Fibroblast of peridontal ligament (primary cell): ENCODE measurements around the gene KLHL26.

ENCODE experiments used
- DNase-seq: peaks from one replicate; pipeline ENCODE4 v3.0.0-alpha.2; 2010; ENCODE audit errors: extremely low read depth

The KLHL26 gene

DNA sequence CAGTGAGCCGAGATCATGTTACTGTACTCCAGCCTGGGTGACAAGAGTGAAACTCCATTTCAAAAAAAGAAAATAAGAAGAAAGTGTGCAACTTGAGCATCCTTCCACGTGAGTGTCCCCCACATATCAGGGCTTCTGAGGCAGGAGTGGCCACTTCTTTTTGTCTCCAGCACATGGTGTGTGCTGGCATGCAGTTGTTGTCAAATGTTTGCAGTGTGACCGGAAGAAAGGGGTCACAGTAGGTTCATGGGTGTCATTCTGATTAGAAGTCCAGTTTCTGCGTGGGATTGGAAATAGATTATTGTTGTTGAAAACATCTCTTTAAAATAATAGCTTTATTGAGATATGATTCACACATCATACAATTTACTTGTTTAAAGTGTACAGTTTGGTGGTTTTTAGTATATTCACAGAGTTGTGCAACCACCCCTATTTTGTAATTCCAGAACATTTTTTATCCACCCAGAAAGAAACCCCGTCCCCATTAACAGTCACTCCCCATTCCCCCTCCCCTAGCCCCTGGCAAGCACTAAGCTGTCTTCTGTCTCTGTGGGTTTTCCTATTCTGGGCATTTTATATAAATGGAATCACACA is 48.9 kb downstream of the KLHL26 start:
- DNase-seq: peak; percentile 44

DNA sequence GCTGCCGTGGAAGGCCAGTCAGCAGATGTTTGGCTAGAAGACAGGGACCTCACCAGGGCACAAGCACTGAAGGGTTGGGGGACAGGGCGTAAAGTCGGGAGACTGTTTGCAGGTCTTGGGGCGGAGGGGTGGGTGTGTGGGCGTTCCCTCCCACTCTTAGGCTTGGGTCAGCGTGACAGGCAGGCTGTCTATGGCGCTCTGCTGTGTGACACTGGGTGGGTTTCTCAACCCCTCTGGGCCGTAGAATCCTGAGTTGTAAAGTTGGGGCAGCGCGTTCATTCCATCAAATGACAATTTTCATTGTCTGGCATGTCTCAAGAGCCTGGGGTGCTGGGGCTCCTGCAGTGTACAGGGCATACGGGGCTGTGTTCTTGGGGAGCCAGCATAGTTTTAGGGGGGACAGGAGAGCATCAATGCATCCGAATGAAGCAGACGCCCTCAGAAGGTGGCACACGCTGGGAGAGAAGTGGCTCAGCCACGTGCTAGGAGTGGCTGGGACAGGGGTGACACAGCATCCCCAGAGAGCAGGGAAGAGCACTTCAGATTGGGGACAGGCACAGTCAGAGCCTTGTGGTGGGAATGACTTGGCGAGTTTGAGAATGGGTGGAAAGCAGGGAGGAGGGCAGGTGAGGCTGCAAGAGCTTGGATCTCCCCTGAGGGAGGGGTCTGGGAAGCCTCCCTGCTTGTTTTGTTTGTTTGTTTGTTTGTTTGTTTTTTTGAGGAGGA is 51.1 kb downstream of the KLHL26 start:
- no peak for DNase-seq

DNA sequence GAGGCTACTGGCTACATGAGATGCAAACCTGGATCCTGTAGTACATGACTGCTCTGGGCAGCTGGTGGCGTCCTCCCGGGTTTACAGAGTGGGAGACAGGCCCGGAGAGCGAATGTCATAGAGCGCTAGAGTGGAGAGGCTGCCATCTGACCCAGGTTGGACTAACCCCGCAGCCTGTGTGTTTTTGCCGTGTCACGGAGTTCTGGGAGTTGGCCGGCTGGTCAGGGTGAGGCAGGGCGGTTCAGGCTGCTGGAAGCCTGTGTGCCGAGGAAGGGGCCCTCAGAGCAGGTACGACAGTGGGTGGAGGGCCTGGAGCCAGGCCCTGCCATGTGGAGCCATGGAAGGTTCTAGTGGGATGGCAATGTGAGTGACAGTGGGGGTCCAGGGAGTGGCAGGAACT is 59.2 kb downstream of the KLHL26 start:
- no peak for DNase-seq

DNA sequence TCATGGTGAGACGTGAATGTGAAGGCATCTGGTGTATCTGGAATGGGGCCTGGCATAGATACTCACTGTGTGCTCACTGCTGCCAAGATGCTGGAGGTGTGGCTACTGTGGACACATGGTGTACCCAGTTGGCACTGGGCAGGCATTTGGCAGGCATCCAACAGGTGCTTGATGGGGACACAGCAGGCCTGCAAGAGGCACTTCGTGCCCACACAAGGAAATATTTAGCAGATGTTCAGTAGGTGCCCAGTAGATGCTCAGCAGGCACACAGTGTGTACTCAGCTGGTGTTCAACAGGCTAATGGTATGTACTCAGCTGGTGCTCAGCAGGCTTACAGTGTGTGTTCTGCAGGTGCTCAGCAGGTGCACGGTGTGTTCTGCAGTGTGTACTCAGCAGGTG is 60.9 kb downstream of the KLHL26 start:
- no peak for DNase-seq

DNA sequence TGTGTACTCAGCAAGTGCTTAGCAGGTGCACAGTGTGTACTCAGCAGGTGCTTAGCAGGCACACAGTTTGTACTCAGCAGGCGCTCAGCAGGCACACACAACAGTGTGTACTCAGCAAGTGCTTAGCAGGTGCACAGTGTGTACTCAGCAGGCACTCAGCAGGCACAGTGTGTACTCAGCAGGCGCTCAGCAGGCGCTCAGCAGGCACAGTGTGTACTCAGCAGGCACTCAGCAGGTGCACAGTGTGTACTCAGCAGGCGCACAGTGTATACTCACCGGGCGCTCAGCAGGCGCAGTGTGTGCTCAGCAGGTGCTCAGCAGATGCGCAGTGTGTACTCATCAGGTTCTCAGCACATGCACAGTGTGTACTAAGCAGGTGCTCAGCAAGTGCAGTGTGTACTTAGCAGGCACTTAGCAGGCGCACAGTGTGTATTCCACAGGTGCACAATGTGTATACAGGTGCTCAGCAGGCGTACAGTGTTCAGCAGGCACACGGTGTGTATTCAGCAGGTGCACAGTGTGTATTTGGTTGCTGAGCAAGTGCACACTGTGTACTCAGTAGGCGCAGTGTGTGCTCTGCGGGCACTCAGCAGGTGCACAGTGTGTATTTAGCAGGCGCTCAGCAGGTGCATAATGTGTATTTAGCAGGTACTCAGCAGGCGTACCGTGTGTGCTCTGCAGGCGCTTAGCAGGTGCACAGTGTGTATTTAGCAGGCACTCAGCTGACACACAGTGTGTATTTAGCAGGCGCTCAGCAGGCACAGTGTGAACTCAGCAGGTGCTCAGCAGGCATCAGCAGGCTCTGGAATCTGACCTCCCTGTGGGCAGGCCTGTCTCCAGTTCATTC is 61.7 kb downstream of the KLHL26 start:
- no peak for DNase-seq

DNA sequence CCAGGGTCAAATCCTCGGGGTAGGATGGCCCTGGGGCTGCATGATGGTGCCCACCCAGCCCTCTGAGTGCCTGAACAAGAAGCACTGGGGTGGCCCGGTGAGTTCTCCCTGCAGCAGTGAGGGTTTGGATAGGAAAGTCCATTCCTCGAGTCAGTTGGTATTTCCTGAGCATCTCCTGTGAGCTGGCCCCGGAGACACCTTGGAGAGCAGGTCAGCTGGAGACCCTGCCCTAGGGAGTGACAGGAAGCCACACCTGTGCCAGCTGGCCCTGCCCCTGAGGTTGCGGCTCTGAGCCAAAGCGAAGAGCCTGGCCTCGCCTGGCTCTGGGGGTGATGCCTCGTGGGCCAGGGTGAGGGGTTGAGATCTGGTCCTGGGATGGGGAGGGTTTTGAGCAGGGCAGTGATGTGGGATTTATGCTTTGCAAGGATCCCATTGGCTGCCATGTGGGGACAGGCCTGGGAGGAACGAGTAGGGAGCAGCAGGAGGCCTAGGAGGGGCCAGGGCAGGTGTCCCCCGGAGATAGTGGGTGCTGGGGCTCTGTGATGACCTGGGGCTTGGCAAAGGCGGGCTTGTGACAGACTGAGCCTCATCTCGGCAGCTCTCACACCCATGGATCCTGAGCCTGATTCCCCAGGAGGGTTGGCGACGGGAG is 62.7 kb downstream of the KLHL26 start:
- no peak for DNase-seq

DNA sequence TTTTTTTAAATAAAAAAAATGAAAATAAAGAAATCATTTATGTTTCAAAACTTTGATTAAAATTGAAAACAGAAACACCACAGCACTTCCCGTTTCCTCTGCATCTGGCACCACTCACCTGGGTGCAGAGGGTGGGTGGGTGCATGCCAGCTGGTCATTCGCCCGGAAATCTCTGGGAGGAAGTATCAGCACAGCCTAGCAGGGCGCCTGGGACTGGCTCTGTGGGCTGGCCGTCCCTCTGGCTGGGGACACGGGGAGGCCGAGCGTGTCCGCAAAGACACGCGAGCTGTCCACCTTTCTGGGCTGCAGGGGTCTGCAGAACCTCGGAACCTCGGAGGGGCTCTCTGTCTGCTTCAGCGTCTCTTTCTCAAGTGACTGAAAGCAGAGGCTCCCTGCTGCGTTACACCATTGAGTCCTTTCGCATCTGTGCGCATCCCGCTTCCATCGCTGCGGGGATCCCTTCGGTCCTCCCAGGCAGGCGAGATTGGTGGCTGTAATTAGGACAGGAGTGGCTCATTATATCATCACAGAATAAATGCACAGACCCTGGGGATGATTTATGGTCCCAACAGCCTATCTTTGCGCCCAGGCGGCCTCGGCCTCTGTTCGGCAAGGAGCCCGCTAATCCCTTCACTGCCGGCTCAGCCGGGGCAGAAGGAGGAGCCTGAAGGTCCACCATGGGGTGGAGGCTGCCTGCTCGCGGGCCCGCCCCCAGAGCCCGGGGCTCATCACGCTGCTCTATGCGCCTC is 63.8 kb downstream of the KLHL26 start:
- DNase-seq: peak; percentile 33

DNA sequence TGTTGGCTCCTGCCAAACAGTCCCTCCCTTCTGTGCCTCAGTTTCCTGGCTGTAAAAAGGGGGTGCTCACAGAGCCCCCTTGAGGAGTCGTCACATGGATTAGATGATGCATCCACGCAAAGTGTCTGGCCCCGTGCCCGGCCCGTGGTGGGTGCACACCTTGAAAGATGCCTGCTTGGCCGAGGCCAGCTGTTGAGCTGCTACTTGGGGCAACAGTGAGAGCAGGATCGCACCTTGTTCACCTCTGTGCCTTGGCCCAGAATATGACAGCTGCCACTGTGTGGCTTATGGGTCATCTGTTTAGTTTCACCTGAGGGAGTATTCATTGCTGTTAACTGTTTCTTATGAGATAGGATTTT is 64.4 kb downstream of the KLHL26 start:
- no peak for DNase-seq

DNA sequence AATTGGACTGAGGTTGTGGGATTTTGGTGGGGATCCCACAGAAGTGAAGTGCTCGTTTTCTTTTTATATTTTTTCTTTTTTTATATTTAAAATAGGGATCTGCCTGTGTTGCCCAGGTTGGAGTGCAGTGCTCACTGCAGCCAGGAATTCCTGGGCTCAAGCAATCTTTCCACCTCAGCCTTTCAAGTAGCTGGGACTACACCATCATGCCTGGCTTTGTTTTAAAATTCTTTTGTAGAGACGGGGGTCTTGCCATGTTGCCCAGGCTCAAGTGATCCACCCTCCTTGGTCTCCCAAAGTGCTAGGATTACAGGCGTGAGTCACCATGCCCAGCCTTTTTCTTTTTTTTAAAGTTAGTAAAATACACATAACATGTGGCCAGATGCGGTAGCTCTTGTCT is 67.2 kb downstream of the KLHL26 start:
- DNase-seq: no peak

DNA sequence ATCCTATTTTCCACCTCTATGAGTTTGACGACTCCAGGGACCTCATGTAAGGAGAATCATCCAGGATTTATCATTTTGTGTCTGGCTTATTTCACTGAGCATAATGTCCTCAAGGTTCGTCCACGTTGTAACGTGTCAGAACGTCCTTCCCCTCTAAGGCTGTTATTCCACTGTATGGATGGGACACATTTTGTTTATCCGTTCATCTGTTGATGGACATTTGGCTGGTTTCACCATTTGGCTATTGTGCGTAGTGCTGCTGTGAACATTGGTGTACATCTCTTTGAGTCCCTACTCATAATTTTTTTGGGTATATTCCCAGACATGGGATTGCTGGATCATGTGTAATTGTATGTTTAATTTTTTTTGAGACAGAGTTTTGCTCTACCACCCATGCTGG is 68.1 kb downstream of the KLHL26 start:
- DNase-seq: no peak

DNA sequence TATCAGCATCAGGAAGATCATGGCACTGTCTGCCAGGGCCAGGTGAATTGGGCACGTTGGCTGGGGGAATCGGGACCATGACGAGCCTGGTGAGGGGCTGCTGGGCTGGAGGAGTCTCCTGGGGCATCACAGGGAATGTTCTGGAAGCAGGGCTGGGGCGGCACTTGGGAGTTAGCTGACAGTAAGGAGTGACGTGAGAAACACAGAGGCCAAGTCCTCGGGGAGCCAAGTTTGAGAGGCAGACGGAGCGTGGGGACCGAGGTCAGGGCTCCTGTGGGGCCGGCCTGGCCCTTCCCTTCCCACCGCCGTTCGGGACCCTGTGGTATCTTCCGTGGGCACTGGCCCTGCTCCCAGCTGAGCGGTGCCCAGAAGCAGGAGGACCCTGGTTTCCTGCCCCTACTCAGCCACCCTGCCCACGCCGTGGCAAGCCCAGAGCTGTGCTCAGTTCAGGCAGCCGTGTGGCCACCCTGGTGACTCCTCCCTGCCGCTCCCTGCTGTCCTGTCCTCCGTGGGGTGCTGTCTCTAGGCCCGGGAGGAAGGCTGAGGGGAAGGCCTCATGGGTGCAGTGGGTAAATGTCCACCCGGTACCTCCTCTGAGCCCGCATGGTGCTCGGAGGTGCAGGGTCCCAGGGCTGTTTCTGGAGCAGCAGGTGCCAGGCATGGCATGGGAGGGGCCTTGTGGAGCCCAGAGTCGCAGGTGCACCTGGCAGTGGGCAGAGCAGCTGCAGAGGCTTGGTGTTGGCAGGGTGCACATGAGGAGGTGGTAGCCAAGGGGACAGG is 71.8 kb downstream of the KLHL26 start:
- DNase-seq: no peak

DNA sequence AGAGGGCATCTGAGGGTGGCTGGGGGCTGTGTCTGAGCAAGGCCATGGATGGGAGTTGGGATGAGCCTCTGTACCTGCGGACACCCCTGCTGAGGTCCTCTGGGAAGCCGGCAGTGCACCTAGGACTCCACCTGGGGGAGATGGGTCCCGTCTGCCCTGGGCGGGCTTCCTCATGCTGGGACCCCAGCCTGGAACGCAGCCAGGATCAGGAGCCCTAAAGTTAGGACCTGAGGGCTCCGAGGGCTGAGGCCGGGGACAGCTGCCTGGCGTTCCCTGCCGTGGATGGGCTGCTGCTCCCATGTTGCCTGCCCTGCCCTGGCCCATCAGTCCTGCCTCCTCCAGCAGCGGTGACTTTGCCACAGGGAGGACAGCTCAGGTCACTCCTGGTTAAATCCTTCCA is 72.7 kb downstream of the KLHL26 start:
- no peak for DNase-seq

DNA sequence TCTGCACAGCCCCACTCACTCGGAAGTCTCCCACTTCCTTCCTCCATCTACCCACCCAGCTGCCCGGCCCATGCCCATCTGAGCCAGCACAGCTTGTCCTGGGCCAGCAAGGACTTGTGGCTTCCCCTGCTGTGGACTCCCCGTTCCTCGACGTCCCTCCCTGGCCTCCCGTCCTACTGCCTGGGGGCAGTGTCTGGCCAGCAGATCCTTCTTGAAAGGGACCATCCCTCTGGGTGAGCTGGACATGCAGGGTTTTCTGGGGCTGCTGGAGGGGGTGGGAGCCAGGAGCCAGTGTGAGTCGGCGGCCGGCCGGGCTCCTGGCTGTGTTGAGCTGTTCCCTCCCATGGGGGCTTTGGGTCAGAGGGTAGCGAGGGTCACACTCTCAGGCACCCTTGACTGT is 73.4 kb downstream of the KLHL26 start:
- DNase-seq: no peak

DNA sequence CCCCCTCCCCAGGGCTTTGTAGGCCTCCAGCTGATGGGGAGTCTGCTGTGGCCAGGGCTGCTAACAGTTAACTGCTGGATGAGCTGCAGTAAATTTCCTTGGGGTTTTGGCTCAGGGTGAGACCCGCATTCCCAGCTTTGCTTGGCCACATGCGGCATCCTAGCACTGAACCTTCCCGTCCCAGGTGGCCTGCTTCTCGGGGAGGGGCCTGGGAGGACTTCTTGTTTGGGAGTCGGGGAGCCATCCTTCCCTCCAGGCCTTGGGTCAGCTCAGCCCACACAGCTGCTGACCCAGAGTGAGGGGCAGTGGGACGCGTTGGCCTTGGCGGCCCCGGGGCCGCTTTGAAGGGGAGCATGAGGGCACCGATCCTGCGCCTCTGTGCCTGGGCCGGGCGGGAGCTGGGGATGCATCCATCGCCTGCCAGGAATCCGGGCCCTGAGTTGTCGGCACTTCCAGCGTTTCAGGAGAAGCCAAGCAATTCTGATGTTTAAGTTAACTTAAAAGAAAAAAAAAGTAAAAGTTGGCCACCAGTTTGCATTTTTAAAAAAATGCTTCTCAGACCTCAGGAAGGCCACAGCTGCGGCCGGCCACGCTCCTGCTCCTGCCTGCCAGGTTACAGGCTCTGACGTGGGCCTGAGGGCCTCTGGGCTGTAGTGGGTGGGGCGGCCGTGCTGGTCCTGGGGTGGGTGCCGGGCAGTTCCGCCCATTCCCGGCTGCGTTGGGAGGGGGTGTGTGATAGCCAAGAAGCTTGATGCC is 74.3 kb downstream of the KLHL26 start:
- peak; percentile 76 for DNase-seq

DNA sequence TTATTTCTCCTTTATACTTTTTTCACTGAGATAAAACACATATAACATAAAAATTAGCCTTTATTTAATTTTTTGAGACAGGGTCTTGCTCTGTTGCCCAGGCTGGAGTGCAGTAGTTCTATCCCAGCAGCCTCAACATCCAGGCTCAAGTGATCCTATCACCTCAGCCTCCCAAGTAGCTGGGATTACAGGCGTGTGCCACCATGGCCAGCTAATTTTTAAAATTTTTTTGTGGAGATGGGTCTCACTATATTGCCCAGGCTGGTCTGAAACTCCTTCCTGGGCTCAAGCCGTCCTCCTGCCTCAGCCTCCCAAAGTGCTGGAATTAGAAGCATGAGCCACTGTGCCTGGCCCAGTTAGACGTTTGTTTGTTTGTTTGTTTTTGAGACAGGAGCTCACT is 75.1 kb downstream of the KLHL26 start:
- no peak for DNase-seq

DNA sequence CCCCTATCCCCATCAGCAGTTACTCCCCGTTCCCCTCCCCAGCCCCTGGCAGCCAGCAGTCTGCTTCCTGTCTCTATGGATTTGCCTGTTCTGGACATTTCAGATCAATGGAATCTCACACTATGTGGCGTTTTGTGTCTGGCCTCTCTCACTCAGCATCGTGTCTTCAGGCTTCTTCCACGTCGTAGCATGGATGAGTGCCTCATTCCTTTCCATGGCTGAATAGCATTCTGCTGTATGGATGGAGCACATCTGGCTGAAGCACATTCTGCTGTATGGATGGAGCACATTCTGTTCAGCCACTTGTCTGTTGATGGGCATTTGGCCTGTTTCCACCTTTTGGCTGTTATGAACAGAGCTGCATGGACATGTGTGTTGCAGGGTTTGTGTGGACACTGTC is 76.2 kb downstream of the KLHL26 start:
- peak; percentile 5 for DNase-seq

DNA sequence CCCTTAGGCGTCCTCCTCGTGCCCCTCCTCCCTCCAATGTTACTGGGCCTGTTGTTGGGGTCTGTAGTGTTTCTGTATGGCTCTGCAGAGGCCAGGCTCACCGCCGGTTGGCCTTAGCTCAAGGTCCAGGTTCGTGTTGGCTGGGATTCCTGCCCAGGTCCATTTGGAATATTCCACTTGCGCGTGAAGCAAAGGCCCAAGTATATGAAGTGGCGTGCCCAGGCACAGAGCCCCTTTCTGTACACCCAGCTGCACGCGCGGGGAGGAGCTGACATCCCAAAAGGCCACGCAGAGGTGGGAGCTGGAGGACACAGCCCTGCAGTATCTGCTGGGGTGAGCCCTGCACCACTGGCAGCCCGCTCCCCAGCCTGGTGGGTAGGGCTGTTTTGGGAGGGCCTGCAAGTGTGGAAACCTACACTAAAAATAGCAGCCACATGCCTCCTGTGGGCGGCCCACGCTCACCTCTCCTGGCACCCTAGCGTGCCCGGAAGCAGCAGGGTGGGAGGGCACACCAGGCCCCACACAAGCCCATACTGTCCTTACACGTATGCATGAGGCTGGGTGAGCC is 76.8 kb downstream of the KLHL26 start:
- no peak for DNase-seq

DNA sequence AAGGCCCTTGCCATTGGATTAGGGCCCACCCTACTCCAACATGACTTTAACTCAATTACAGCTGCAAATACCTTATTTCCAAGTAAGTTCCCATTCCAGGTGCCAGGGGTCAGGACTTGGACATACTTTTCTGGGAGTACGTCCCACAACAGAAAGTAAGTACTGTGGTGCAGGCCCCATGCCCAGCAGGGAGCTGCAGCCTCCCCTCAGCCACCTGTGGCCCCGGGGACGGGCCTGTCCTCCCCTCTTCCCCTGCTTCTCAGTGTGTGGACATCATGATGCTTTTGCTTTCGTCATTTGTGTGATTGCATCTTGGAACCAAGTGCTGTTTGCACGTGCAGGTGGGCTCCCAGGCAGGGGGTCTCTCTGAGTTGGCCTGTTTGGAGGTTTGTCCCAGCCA is 78.6 kb downstream of the KLHL26 start:
- DNase-seq: no peak

DNA sequence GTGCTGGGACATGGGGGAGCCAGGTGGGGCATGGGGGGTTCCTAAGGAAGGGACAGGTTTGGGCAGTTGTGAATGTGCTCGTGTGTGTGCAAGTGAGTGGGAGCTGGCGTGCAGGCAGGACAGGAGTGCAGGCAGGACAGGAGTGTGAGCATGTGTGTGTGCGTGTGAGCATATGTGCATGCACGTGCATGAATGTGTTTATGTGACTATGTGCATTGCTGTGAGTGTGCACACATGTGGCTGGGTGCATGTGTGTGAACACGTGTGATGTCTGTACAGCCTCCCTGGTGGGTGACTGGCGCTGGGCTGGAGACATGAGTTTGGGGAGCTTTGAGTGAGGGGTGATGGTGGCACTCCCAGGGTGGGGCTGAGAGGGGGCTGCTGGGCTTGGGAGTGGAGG is 80.0 kb downstream of the KLHL26 start:
- no peak for DNase-seq

DNA sequence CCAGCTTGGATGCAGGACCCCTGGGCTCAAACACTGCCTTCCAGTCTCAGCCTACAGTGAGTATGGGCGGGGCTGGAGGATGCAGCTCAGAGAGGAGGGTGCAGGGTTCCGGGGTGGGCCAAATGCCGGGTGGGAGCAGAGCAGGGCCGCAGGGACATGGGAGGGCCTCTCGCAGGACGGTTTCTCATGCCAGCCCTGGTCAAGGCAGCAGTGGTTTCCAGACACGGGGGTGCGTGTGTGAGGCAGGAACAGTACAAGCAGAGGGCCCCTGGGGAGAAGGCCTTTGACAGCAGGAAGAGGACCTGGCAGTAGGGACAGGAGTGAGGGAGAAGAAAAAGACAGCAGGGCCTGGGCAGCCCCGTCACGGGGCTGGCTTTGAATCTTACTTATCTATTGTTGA is 80.8 kb downstream of the KLHL26 start:
- no peak for DNase-seq
